GM19043 (cell line): ENCODE results near the gene PHACTR3.
"Not testable (repeated sequence)": the region's sequence is repeated elsewhere in the genome, so short reads cannot be mapped to it uniquely, and the experiment has no call there.

Source experiments
- ATAC-seq: cut with Tn5 transposase; IDR thresholded peaks from one replicate; pipeline ENCODE4 v1.9.1; 2021; ENCODE audit warnings: low read depth; ENCODE audit not compliant: unreplicated experiment

Gene PHACTR3

DNA sequence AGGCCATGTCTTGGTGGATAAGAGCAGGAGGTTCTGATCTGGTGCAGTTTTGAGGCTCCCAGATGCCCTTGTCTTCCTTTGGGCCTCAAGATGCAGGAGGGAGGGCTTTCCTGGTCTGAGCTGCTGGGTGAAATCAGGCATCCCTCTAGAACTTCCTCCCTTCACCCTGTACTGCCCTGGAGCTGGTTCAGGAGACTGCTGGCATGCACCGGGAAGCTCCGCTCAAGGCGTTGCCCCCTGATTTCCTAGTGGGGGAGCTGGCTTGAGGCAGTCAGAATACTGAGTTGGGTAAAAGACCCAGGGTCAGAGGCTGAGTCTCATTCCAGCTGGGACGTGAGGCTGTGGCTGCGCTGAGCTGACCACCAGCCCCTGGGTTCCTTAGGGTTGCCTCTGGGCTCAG is 12.0 kb downstream of the PHACTR3 start:
- no peak for ATAC-seq

DNA sequence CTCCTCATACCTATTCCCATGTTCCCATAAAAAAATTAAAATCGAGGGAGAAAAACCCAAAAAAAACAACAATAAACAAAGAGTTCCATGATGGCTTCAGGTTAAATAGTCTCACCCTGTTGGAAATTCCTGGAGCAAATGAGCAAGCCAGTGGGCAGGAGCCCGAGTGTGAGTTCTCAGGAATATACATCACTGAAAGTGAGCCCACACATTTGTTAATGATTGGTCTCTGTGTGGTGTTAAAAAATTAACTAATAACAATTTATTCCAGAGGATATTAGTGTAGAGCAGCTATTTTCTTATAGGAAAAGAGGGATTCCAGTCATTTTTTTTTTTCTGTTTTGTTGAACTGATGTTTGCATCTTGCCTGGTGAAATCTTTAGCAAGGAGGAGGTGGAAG is 12.9 kb downstream of the PHACTR3 start:
- ATAC-seq = no peak

DNA sequence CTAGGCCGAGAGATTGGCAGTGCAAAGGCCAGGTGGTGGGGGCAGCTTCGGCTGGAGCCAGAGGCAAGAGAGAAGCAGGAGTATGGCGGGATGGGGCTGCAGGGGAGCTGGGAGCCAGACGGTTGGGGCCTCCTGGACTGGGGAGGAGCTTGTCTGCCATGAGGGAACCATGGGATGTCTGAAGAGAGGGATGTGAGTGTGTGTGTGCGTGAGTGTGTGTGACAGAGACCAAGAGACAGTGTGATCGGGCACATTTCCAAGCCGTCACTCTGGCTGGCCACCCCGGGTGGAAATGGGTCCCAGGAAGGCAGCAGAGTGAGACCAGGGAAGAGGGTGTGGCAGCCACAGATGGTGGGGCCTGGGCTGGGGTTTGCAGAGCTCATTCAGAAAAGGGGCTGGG is 13.8 kb downstream of the PHACTR3 start:
- ATAC-seq = no peak

DNA sequence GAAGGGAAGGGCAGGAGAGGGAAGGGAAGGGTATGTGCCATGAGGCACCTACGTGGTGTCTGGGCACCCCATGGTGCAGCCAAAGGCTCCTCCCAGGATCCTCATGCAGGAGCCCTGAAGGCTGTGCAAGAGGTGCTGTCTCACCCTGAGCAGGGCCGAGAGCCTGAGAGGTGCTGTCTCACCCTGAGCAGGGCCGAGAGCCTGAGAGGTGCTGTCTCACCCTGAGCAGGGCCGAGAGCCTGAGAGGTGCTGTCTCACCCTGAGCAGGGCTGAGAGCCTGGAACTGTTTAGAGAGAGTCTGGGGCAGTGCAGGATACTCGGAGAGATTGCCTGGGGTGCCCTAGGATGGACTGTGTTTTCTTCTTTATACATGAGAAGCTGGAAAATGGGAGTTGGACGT is 14.2 kb downstream of the PHACTR3 start:
- ATAC-seq = not testable (repeated sequence)

DNA sequence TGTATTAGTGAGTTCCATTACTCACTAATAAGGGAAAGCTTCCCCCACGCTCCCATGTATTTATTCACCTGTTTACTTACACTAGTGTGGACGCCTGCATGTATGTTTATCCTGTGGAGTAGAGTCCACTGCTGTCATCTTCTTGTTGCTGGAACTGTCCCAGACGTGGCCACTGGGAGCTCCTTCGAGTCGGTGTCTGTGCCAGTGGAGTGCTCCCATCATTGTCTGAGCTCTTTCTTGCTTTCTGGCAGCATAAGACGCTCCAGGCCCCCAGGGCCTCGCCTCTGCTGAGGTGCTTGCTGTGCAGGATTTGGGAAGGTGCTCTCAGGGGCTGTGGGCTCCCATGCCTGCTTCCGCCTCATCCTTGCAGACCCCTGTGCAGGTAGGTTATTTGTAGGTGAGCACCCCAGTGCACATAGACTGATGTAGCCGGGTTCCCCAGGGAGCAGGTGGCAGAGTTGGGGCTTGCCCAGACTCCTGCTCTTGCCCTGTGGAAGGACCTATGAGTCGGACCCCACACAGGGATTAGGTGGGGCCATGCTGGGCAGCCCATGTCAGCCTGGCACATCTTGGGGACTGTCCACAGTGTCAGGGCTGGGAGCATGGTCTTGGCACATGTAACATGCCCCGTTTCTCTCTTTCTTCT is 16.6 kb downstream of the PHACTR3 start:
- ATAC-seq = no peak

DNA sequence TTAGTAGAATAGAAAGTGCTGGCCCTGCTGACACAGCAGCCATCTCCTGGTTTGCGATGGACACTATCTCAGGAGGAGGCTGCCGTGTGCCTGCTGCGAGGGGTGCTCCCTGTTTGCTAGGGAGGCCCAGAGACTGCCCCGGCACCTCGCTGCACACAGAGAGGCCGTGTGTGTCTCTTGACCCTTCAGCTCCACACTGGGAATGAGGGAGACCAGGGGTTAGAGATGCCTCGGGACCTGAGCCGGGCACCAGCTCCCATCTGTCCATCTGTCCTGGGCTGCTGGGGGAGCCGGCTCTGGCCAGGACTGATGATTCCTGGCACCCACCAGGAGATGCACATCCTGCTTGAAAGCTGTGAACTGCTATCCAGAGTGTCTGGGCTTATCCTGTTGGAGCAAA is 18.2 kb downstream of the PHACTR3 start:
- no peak for ATAC-seq

DNA sequence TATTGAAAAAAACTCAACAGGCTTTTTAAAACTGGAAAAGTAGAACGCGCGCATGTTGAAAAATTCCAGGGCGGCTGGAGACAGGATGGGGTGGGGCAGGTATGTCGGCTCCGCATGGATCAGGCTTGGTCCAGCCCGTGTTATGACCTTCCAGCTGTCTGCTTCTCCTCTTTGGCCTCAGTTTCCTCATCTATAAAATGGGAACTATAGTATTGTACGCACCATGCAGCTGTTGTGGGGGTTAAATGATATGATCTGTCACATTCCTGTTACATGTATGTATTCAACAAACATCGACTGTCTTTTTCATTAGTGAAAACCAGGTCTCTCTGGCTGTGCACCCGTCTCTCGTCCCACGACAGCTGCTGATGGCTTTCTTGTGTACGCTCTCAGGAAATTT is 18.8 kb downstream of the PHACTR3 start:
- no peak for ATAC-seq

DNA sequence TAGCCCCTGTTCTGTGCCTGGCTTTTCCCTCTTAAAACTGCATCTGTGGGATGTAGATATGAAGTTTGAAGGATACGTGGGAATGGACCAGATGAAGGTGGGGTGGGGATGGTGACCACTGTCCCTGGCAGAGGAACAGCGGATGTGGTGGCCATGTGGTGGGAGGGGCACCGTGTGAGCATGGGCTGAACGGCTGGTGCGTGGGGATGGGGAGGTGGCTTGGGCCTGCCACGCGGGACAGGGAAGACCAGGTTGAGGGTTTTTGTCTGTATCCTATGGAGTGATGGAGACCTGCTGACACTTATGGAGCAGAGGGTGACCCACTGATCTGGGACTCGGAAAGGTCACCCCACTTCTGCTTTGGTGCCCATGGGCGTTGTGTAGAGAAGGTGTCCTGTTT is 19.2 kb downstream of the PHACTR3 start:
- ATAC-seq = no peak

DNA sequence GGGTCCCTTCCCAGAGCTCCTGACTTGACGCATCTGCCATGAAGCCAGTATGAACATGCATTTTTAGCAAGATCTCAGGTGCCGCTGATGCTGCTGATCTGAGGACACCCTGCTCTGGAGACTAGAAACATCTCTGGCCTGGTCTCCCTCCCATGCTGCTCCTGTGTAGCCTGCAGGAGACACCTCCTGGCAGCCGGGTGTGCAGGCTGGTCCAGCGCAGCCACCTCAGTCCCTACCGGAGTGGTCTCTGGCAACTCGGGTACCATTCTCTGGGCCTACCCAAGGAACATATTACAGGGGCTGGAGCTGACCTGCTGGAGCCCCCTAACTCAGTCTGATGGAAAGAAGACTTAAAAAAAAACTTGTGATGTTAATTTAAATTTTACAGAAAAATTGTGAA is 20.1 kb downstream of the PHACTR3 start:
- no peak for ATAC-seq

DNA sequence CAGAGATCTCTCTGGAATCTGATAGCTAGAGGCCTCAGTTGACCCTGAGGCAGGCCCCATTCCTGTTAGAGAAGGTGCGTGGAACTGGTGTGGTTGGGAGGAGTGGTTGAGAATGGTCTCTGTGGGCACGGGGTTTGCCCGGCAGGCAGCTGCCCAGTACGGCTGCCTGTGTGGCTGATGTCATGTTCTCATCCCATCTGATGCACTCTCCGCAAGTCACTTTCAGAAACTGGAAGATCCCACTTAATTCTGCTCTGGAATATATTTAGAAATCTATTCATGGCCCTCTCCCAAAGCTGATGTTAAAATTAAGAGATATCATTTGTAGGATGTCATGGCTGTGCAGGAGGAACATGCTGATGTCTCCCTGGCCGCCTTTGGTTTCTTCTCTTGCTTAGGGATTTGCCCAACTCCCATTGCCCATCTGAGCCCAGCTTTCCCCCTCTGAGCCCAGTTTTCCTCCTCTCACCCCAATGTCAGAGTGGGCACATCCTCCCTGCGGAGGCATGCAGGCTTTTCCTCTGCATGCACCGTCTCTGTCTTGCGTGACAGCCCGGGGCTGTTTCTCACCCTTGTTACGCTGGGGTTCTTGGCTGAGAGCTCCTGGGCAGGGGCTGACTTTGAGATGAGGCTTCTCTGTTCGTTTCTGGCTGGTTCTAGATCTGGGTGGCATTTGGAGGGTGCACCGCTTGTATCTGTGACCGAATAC is 21.0 kb downstream of the PHACTR3 start:
- no peak for ATAC-seq

DNA sequence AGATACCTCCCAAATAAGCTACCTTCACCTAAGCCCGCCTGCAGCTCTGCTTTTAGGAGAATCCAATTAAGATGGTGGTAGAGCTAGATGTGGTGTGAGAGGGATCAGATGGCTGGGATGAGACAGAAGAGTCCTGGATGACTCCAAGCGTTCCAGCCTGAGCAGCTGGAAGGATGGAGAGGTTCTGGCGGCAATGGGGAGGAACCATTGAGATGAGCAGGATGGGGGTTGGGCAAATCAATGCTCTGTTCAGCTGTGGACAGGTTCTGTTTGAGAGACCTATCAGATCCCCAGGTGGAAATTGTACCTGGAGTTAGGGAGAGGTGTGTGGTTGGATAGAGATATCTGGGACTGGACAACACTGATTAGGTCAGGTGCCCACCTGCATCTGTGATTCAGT is 23.0 kb downstream of the PHACTR3 start:
- no peak for ATAC-seq

DNA sequence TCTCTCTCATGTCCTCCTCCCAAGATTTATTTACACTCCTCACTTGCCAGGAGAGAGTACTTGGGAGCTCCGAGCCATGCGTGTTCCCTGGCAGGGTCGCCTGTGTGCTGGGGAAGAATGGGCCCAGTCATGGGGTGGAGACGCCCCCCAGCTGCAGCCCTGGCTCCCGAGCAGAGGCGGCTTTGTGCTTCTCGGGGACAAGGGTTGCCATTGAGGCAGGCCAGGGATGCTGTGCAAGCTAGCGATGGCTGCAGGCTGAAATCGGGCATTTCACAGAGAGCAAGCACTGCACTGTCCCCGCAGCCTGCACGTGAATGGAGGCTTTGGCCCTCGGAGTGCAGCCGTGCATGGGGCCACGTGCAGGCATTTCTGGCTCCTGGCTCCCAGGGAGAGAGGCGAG is 23.8 kb downstream of the PHACTR3 start:
- ATAC-seq = no peak

DNA sequence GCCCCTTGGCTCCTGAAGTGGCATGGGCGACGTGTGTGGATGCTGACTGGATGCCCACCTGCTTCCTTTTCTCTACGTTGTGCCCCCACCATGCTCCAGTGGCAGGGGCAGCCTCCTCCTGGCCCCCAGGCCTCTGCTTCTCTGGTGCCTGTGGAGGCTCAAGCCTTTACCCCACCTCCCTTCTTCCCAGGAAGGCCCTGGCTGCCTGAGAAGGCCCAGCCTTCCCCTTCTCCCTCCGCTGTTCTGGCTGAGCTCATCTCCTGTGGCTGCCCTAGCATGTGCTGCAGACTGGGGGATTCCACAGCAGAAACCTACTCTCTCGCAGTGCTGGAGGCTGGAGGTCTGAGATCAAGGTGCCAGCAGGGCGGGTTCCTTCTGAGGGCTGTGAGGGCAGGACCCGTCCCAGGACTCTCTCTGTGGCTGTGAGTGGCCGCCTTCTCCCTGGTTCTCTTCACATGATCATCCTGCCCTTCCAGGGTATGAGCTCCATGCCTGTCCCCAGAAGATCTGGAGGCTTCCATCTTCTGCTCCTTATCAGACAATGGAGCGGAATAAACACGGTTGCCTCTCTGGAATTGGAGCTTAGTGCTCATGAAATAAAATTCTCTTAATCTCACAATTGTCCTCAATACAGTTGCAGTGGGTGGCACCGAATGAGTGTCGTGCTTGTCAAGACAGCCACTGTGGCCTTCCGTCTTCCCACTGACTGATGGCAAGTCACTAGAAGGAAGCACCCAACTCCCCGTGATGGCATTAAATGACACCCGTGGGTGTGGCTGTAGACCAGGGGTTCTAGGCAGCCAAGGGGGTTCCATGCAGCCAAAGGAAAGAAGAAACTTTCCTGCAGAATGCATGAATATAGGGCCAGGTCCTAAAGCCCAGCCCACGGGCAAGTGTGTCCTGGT is 25.1 kb downstream of the PHACTR3 start:
- no peak for ATAC-seq

DNA sequence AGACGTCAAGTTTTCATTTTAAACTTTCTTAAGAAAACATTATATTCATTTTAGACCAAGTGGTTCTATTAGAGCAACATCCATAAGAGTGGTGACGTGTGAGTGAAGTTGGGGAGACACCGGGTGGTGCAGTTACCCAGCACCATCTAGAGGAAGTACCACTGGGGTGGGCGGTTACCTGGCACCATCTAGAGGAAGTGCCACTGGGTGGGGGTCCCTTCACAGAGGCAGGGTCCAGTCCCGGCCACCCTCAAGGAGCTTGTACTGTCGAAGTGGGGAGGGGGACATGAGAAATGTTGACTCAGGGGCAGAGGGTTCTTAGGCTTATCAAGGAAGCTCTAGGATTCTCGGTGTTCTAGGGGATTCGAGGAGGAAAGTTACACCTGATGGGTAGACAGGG is 26.2 kb downstream of the PHACTR3 start:
- no peak for ATAC-seq

DNA sequence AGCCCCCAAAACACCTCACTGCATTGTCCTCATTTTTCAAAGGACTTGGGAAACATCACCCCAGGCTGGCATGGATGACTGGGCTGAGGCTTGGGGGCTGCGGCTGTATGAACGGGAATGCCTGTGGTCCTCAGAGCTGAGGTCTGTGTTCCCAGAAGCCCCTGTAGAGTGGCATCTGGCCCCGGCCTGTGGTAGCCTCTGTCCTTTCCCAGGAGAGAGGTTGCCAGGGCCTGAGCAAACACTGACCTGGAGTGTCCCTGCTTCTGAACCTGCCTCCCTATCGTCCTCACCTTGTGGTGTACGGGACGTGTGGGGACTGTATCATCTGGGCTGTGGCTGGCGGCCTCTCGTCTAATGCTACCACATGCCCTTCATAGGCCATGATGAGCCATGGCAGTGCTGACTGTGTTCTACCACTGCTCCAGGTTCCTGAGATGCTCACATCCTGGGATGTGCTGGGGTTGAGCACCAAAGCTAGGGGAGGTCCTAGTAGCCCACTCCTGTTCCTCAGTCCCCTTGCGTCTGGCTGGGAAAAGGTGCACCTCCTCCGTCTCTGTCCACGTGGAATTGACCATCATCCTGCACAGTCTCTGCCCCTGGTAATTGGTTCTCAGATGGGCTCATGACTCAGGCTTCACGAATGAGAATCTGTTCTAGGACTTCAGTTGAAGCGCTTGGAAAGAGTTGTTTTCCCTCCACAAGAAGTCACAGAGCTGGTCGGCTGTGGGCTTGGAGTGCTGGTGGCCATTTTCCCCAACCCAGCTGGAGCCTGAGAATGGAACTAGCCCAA is 27.6 kb downstream of the PHACTR3 start:
- ATAC-seq = no peak

DNA sequence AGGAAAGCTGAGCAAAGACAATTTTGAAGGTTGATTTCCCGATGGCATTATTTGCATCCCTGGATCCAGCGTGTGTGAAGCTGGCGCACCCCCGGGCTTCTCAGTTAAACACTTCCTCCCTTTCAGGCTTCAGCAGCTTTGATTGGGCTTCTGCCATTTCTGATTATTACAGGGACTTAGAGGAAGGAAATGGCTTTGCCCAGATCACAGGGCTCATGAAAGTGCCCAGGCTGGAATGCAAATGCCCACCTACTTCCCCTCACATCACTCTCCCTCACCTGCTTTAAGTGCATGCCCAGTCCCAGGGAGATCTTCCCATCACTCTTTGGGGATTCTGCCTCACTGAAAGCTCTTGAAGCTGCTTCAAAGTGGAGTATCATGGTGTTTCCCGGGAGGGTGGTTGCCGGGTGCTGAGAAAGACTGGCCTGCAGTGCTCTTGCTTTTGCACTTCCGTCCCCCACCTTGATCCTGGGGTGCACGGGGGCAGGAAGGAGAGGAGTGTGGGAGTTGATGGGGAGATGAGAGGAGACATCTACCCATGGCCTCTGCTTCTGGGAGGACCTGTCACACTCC is 28.3 kb downstream of the PHACTR3 start:
- no peak for ATAC-seq

DNA sequence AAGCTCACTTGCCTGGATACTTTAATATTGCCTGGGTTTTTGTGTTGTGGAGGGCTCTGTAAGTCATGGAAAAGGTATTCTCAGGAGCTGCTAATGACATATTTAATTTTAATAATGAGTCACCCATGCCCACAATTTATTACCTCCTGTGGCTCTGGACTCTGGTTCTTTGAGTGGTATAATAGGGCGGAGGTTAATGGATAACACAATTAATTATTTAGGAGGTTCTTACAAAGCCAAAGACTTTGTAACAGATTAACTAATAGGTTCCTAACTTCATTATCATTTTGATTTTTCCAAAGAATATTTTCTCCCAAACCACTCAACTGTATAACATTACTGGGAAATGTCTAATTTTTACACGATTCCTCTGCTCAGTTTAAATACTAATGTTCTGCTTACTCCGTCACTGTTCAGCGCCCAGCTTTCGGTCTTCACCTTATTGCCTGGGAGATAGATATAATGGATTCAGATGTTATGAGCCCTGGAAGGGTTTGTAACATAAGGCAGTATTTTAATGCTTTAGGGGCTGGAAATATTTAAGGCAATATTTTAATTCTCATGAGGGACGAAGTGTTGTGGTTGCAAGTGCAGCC is 29.4 kb downstream of the PHACTR3 start:
- no peak for ATAC-seq

DNA sequence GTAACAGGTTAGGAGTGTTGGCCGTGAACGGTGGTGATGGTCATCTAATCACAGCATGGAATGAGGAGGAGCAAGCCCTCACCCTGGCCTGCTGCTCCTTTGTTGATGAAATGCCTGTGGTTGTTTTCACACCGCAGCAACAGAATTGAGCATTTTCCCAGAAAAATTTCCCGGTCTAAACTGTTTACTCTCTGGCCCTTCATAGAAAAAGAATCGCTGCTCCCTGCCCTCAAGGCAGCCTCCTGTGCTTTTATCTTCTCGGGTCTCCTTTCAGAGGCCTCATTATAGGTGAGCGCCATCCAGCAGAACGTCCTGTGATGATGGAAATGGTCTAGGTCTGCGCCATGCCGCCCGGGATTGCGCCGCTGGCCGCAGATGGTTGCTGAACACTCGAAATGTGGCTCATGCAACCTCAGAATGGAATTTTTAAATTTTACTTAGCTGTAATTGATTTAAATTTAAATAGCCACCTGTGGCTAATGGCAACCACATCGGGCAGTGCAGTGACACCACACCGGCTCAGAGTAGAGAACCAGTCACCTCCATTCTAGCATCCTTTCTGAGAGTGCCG is 30.2 kb downstream of the PHACTR3 start:
- no peak for ATAC-seq

DNA sequence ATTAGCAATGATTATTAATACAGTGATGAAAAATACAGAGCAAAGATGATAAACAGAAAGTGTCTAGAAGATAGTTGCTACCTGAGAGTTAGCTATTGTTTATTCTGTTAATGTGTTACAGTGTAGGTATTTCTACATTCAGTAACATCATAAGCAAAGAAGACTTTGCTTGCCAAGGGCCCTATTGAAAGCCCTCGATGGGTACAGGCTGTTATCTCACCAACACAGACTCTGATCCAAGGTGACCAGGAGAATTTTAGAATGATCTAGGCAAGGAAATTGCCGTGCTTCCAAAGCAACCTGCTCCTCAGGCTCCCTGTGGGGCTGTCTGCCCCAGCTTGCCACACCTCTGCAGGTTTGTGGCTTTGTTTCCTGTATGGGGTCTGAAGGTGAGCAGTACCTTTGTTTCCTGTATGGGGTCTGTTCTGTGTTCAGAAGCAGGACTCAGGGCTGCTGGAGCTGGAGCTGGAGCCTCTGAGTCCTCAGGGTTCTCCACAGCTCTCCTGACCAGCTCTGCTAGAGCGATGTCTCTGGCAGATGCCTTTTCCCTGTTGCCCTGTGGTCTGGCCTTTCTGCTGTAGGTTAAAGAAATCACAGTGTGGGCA is 32.5 kb downstream of the PHACTR3 start:
- no peak for ATAC-seq
